GM21526 (cell line): ENCODE data around the gene PKLR.
A peak's percentile ranks its signal among the peaks of the same experiment; 100 is the strongest.
"Not testable (repeated sequence)": the region's sequence is repeated elsewhere in the genome, so short reads cannot be mapped to it uniquely, and the experiment has no call there.

Source experiments
- ATAC-seq: cut with Tn5 transposase; IDR thresholded peaks from one replicate; pipeline ENCODE4 v1.9.1; 2021; ENCODE audit warnings: moderate library complexity; ENCODE audit not compliant: unreplicated experiment, low FRiP score

Gene PKLR

DNA sequence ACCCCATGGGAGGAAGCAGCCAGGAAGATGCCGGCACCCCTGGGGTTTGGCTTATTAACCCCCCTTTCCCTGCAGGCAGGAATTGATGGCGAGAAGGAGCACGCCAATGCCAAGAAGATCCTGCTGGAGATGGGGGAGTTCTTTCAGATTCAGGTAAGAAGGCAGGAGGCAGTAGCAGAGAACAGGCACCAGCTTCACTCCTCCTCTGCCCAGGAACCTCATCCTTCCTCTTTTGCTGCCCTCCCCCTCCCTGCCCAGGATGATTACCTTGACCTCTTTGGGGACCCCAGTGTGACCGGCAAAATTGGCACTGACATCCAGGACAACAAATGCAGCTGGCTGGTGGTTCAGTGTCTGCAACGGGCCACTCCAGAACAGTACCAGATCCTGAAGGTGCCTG is 18.3 kb upstream of the PKLR start:
- no peak for ATAC-seq

- no peak for ATAC-seq
Observed at GRCh38 chr1:155318082-155318481, 16.8 kb upstream of the PKLR start.

DNA sequence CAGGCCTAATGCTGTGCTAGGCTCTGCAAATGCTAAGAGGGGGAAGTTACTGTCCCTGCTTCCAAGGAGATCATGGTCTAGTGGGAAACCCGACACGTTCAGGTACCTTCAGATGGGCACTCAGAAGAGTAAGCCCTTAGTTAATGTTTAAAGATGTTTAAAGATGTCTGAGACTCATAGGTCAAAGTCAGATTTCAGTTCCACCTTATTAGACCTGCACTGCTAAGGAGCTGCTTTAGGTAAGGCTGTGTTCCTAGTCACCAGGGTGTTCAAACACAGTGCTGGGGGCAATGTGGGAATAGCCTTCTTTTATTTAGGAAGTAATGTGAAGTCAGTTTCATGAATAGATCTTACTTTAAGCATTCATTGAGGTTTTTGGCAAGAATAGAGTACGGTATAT is 15.7 kb upstream of the PKLR start:
- ATAC-seq, result no peak

- ATAC-seq, result no peak
Observed at GRCh38 chr1:155313261-155313660, 12.0 kb upstream of the PKLR start.

- no peak for ATAC-seq
Observed at GRCh38 chr1:155309423-155310021, 8.3 kb upstream of the PKLR start.

DNA sequence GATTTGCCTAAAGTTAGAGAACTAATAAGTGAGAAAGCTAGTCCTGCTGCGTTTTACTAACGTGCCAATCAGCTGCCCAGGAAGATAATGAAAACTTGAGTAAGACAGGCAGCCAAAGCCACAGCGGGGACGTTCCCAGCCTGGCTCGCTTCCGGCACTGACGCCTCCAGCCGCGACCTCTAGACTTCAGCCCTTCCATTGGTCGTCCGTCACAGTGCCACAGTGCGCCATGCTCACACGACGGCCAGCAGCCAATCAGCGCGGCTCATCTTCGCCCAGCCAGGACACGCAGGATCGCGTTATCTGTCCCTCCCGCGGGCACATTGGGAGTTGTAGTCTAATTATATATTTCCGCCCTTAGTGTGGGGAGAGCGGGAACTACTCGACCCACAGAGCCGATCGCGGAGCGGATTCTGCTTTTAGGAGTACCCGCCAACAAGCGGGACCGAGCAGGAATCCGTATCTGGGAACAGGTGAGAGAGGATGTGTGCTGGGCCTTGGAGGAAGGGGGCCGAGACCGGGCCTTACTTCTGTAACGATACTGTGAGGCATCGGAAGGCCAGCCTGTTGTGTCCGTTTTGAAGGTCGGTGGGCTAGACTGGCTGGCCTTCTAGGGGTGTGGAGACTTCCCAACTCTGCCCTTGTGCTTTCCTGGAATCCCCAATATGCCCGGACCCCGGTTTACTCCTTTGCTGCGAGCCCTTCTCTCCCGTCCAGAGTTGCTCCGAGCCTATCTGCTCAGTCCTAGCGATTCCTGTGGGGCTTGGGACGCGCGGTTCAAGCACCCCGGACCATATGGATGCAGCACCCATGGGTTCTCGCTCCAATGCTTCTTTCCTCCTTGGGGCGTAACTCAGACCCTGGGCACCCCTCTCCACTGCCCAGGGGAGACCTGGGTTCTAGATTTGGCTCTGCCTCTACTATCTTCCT is 7.5 kb upstream of the PKLR start, which contains the start of gene FDPS:
TSS of gene FDPS (plus strand) at position 374 of the 930 bp plus-strand sequence. CDS start 924 bp downstream, outside the sequence.
- peak; percentile 93 for ATAC-seq

GRCh38 chr1:155307247-155307740 is 6.1 kb upstream of the PKLR start:
- no peak for ATAC-seq

DNA sequence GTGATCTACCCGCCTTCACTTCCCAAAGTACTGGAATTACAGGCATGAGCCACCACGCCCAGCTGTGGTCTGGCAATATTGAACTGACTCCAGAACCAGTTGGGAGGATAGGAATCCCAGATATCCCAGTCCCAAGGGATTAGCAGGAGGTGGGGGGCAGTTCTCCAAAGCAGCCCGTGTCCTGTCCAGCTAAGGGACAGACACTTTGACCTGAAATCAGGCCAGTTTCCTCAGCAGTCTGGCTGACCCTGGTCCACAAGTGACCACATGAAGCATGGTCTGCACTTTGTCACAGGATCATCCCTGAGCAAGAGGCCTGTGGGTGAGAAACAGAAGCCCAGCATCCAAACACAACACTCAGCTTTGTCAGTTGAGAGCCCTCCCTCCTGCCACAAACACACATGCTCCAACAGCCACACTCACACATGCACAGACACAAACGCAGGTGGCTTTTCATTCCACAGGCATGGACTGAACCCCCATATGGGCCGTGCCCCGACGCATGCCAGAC is 4.7 kb upstream of the PKLR start:
- no peak for ATAC-seq

DNA sequence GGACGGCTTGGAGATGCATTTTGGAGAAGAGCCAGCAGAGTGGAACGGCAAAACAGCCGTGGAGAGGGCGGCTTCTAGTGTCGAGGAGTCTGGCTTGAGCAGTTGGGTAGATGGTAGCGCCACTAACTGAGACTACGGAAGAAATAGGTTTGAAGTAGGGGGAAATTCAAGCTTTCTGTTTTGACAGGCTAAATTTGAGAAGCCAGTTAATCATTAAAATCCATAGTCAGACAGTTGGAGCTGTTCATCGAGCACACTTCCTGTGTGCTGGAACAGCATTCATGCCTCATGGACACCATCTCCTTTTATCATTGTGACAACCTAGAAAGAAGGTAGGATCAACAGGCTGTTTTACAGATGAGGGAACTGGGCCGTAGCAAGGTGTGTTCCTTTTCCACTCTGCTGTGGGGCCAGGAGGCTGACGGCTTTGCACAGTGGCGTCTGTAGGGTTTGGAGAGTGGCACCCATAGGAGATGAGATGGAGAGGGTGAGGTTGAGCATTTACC is 3.4 kb upstream of the PKLR start:
- ATAC-seq, result no peak

GRCh38 chr1:155300553-155301329 is 497 bp downstream of the PKLR start:
- no peak for ATAC-seq

- no peak for ATAC-seq
Observed at GRCh38 chr1:155300024-155300423, 1.2 kb downstream of the PKLR start.

GRCh38 chr1:155297384-155297783 is 3.9 kb downstream of the PKLR start:
- no peak for ATAC-seq

DNA sequence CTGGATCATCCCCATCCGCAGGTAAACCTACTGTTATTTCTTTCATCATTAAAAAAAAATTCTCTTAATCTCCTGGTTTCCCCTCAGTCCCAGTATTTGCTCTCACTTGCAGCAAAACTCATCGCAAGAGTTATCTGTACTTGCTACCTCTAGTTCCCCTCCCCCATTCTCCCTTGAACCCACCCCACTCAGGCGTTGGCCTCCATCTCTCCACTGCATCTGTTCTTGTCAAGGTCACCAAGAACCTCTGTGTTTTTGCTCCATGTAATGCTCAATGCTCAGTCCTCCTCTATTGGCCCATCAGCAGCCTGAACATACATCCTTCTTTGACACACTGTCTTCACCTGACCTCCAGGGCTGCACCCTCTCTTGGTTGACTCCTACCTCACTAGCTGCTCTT is 4.6 kb downstream of the PKLR start:
- no peak for ATAC-seq

GRCh38 chr1:155295942-155296267 is 5.3 kb downstream of the PKLR start:
- ATAC-seq, result no peak

- ATAC-seq, result no peak
Observed at GRCh38 chr1:155295183-155295941, 5.9 kb downstream of the PKLR start.

- no peak for ATAC-seq
Observed at GRCh38 chr1:155294520-155295182, 6.6 kb downstream of the PKLR start.

GRCh38 chr1:155293086-155293749 is 8.0 kb downstream of the PKLR start:
- ATAC-seq, result no peak

- ATAC-seq, result not testable (repeated sequence)
Observed at GRCh38 chr1:155291006-155291405, 10.2 kb downstream of the PKLR start.

- no peak for ATAC-seq
Observed at GRCh38 chr1:155287987-155288543, 13.2 kb downstream of the PKLR start.
